Gastrocnemius medialis (tissue), 4 donors: ENCODE measurements around the gene CSTA. TPM values are rescaled to one million over a fixed set of nuclear protein-coding genes. Genes with fewer than 3 reads are reported as not detected.

Experiments
- ATAC-seq, 2 donors: fragments of 150-250 bp; one replicate each; pipeline ENCODE4 v1.9.1; 2016
- DNase-seq, 2 donors: peaks; one replicate each; pipeline ENCODE4 v3.0.0-alpha.2; 2019
- H3K27ac ChIP-seq, 4 donors: fragments of 200-600 bp; sonication (generic); 1 replicate in 1 of 4; 2 replicates in 3 of 4; pipeline ENCODE4 v1.5.1; 2016 to 2018; ENCODE audit warnings: mild to moderate bottlenecking in 2 of 4, moderate library complexity in 1 of 4
- H3K27me3 ChIP-seq, 3 donors: fragments of 200-600 bp; sonication (generic) in 2 of 3; 1 replicate in 1 of 3; 2 replicates in 2 of 3; pipeline versions ENCODE4 v1.5.1 to v1.6.0; 2016 to 2019; ENCODE audit warnings: mild to moderate bottlenecking in 1 of 3, moderate library complexity in 1 of 3
- H3K36me3 ChIP-seq, 2 donors: fragments of 200-600 bp; sonication (generic) in 1 of 2; one replicate each; pipeline ENCODE4 v1.5.1; 2017 to 2018
- H3K4me1 ChIP-seq, 2 donors: fragments of 200-600 bp; sonication (generic) in 1 of 2; one replicate each; pipeline ENCODE4 v1.5.1; 2016 to 2017; ENCODE audit warnings: mild to moderate bottlenecking in 2 of 2
- H3K4me3 ChIP-seq, 4 donors: fragments of 200-600 bp; sonication (generic) in 3 of 4; 1 replicate in 1 of 4; 2 replicates in 3 of 4; pipeline ENCODE4 v1.5.1; 2016 to 2019; ENCODE audit warnings: mild to moderate bottlenecking in 2 of 4
- H3K9me3 ChIP-seq, 3 donors: fragments of 200-600 bp; sonication (generic) in 2 of 3; 1 replicate in 1 of 3; 2 replicates in 2 of 3; pipeline ENCODE4 v1.5.1; 2016 to 2019
- CTCF ChIP-seq, 5 experiments: fragments of 450-650 bp in 3 of 5; fragments of 200-600 bp in 2 of 5; sonication (generic) in 2 of 5; IDR thresholded peaks in 4 of 5; conservative IDR thresholded peaks in 1 of 5; 1 replicate in 4 of 5; 2 replicates in 1 of 5; pipeline ENCODE4 v1.5.1; 2016 to 2019; ENCODE audit warnings: antibody characterized with exemption in 5 of 5, mild to moderate bottlenecking in 3 of 5, moderate library complexity in 3 of 5
- POLR2A ChIP-seq, 2 donors: fragments of 450-650 bp; IDR thresholded peaks; one replicate each; pipeline ENCODE4 v1.6.1; 2017; ENCODE audit warnings: antibody characterized with exemption in 2 of 2, mild to moderate bottlenecking in 2 of 2, moderate library complexity in 2 of 2
- in situ Hi-C, 4 donors: fragments of 200-750 bp; cut with MboI; loops; one replicate each; pipeline versions ENCODE4 v1.15.0 to v1.8.0; 2017; ENCODE audit warnings: low sequenced_read_pairs in 4 of 4
- intact Hi-C: fragments of 100-400 bp; cut with DNase I; formaldehyde crosslinking; loops from one replicate; pipeline ENCODE4 v1.15.1; 2023; ENCODE audit warnings: low total_unique reads
- total RNA-seq, 4 donors: library from RNA; depleted of rRNA; stranded (reverse); fragments of >200 nt; gene quantifications; one replicate each; pipeline versions ENCODE4 v1.1.0 to v1.2.3, GENCODE V29; 2016

CSTA gene
- total RNA-seq, 4 donors from 2014 or later = 0.58 to 2.4 TPM; not detected in 2

GRCh38 chr3:122390665-122391064 is 65.6 kb downstream of the CSTA start:
- intact Hi-C loops (loop anchor here (5.0 kb wide), 1 partner anchor 172 kb away; the partner anchor contains the start of genes DTX3L and PARP9), in situ Hi-C loops (loop anchor here (5.0 to 25.0 kb wide), 4 partner anchors 284 to 853 kb away; partner anchors contain the start of genes HSPBAP1 (in 1 of the 4), POLQ (in 1 of the 4) and SLC49A4 (in 1 of the 4))
- DNase-seq (no peak), ATAC-seq (no peak)
- Histone ChIP-seq H3K4me1 (peaks cover 3 to 27% of the 10 kb centered on the region in 2 donors), H3K27ac (peak overlapping the region in 3 of 4 donors; percentile 29 to 47 (median 37)), H3K27me3 (no peaks in the 10 kb centered on the region), H3K4me3 (no peak overlapping the region), H3K9me3 (no peaks in the 10 kb centered on the region), H3K36me3 (peaks cover 0 to 4% of the 10 kb centered on the region in 2 donors)
- TF ChIP-seq POLR2A (IDR thresholded peaks at IDR 0.05) (no peak), CTCF (IDR thresholded peaks at IDR 0.05 in 4 of 5, conservative IDR thresholded peaks at IDR 0.05 in 1 of 5) (no peak)

Other genes with a start within 250 kb of the CSTA start
- gene CASR, start 141.6 kb upstream of the CSTA start, total RNA-seq = not detected
- gene MIX23, start 58.0 kb downstream of the CSTA start, total RNA-seq = 10 to 100 TPM; 16.5 to 26.0 (median 23.7) TPM
- 10 to 100 TPM; 18.8 to 52.4 (median 43.3) TPM for gene FAM162A, start 58.9 kb downstream of the CSTA start, total RNA-seq
- 1 to 10 TPM; 1.4 to 3.0 (median 2.1) TPM for gene WDR5B, start 90.8 kb downstream of the CSTA start, total RNA-seq
- gene KPNA1, start 189.7 kb downstream of the CSTA start, total RNA-seq = 100 to 1,000 TPM; 108 to 119 (median 112) TPM
- gene PARP9, start 239.1 kb downstream of the CSTA start, total RNA-seq = 1 to 10 TPM; 5.9 to 9.6 (median 8.2) TPM
- 10 to 100 TPM in 1 of 4 donors, 1 to 10 TPM in 3; 6.6 to 15.6 (median 9.4) TPM for gene DTX3L, start 239.1 kb downstream of the CSTA start, total RNA-seq